Measurements from ENCODE around the gene SLAMF6.

Gene SLAMF6

DNA sequence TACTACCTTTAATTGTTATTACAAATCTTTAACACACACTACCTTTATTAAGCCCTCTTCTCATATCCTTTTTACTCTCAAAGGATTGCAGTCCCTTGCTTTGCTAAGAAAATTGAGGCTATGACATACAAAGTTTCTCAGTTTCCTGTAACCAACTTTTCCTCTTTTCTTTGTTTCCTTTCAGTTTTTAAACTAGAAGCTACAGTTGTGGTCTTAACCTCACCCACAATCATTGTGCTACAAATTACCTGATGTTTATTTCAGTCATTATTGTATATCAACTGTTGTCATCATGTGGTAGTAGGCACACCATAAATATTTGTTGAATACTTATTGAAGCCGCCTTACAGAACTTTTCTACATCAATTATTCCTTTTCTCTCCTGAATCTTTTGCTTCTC lies 51.8 kb downstream of the SLAMF6 start:
- TF ChIP-seq TAF1 (IDR thresholded peaks at IDR 0.05; ENCODE audit: borderline replicate concordance, insufficient read depth, low read length): no peak
- TF ChIP-seq SIN3A (IDR thresholded peaks at IDR 0.05; ENCODE audit: borderline replicate concordance, insufficient read depth, low read length): no peak
- no peak for TF ChIP-seq POLR2AphosphoS5 (IDR thresholded peaks at IDR 0.05; ENCODE audit: low read depth, low read length)
- TF ChIP-seq FOXP2 (optimal IDR thresholded peaks at IDR 0.05; ENCODE audit: borderline replicate concordance, extremely low read depth, extremely low read length, insufficient read depth): no peak
- TF ChIP-seq, protein P1, sequence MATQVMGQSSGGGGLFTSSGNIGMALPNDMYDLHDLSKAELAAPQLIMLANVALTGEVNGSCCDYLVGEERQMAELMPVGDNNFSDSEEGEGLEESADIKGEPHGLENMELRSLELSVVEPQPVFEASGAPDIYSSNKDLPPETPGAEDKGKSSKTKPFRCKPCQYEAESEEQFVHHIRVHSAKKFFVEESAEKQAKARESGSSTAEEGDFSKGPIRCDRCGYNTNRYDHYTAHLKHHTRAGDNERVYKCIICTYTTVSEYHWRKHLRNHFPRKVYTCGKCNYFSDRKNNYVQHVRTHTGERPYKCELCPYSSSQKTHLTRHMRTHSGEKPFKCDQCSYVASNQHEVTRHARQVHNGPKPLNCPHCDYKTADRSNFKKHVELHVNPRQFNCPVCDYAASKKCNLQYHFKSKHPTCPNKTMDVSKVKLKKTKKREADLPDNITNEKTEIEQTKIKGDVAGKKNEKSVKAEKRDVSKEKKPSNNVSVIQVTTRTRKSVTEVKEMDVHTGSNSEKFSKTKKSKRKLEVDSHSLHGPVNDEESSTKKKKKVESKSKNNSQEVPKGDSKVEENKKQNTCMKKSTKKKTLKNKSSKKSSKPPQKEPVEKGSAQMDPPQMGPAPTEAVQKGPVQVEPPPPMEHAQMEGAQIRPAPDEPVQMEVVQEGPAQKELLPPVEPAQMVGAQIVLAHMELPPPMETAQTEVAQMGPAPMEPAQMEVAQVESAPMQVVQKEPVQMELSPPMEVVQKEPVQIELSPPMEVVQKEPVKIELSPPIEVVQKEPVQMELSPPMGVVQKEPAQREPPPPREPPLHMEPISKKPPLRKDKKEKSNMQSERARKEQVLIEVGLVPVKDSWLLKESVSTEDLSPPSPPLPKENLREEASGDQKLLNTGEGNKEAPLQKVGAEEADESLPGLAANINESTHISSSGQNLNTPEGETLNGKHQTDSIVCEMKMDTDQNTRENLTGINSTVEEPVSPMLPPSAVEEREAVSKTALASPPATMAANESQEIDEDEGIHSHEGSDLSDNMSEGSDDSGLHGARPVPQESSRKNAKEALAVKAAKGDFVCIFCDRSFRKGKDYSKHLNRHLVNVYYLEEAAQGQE (IDR thresholded peaks at IDR 0.05; ENCODE audit: insufficient read depth in 1 of 2, low read depth in 2 of 2, low read length in 2 of 2): no peak

DNA sequence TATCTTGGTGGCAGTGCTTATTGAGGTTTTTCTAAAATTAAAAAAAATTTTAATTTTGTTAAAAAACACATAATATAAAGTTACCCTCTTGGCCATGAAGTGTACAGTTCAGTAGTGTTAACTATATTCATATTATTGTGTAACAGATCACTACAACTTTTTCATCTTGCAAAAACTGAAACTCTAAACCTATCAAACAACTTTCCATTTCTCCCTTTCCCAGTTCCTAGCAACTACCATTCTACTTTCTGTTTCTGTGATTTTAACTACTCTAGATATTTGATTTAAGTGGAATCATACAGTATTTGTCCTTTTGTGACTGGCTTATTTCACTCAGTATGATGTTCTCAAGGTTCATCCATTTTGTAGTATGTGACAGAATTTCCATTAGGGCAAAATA lies 55.5 kb downstream of the SLAMF6 start:
- no peak for TF ChIP-seq TAF1 (IDR thresholded peaks at IDR 0.05; ENCODE audit: borderline replicate concordance, insufficient read depth, low read length)
- TF ChIP-seq SIN3A (IDR thresholded peaks at IDR 0.05; ENCODE audit: borderline replicate concordance, insufficient read depth, low read length): no peak
- no peak for TF ChIP-seq FOXP2 (optimal IDR thresholded peaks at IDR 0.05; ENCODE audit: borderline replicate concordance, extremely low read depth, extremely low read length, insufficient read depth)
- TF ChIP-seq, protein P1 (IDR thresholded peaks at IDR 0.05; ENCODE audit: insufficient read depth in 1 of 2, low read depth in 2 of 2, low read length in 2 of 2): no peak
- no peak for TF ChIP-seq POLR2AphosphoS5 (IDR thresholded peaks at IDR 0.05; ENCODE audit: low read depth, low read length)

DNA sequence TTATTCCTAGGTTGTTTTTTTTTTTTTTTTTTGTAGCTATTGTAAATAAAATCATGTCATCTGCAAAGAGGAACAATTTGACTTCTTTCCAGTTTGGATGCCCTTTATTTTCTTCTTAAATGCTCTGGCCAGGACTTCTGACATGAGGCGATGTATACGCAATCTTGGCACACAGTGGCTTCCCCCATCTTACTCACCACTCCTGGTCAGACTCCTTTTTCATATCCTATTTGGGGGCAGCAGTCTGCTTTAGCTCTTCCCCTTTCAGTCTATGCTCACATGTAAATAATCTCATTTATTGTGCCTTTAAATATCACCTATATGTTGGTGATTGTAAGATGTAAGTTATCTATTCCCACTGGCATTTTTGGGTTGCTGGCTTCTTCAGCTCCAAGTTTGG lies 56.1 kb downstream of the SLAMF6 start:
- TF ChIP-seq POLR2AphosphoS5 (IDR thresholded peaks at IDR 0.05; ENCODE audit: low read depth, low read length) (no peak), TAF1 (IDR thresholded peaks at IDR 0.05; ENCODE audit: borderline replicate concordance, insufficient read depth, low read length) (no peak), SIN3A (IDR thresholded peaks at IDR 0.05; ENCODE audit: borderline replicate concordance, insufficient read depth, low read length) (no peak), FOXP2 (optimal IDR thresholded peaks at IDR 0.05; ENCODE audit: borderline replicate concordance, extremely low read depth, extremely low read length, insufficient read depth) (no peak)
- TF ChIP-seq, protein P1 (IDR thresholded peaks at IDR 0.05; ENCODE audit: insufficient read depth in 1 of 2, low read depth in 2 of 2, low read length in 2 of 2): no peak

DNA sequence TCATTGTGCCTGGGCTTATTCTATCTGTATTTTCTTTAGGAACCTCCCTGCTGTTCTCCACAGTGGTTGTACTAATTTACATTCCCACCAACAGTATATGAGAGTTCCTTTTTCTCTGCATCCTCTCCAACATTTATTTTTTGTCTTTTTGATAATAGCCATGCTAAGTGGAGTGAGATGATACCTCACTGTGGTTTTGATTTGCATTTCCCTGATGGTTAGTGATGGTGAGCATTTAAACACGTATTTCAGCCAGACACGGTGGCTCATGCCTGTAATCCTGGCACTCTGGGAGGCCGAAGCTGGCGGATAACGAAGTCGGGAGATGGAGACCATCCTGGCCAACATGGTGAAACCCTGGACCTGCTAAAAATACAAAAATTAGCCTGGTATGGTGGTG lies 57.9 kb downstream of the SLAMF6 start:
- TF ChIP-seq TAF1 (IDR thresholded peaks at IDR 0.05; ENCODE audit: borderline replicate concordance, insufficient read depth, low read length) (no peak), SIN3A (IDR thresholded peaks at IDR 0.05; ENCODE audit: borderline replicate concordance, insufficient read depth, low read length) (no peak), FOXP2 (optimal IDR thresholded peaks at IDR 0.05; ENCODE audit: borderline replicate concordance, extremely low read depth, extremely low read length, insufficient read depth) (no peak), POLR2AphosphoS5 (IDR thresholded peaks at IDR 0.05; ENCODE audit: low read depth, low read length) (no peak)
- TF ChIP-seq, protein P1 (IDR thresholded peaks at IDR 0.05; ENCODE audit: insufficient read depth in 1 of 2, low read depth in 2 of 2, low read length in 2 of 2): no peak

All from PFSK-1 (cell line).